SK-N-SH treated with all-trans-retinoic acid at 6 μM for 48 hours (cell line): Measurements from ENCODE around the gene HCAR1.
"Not testable (repeated sequence)": the region's sequence is repeated elsewhere in the genome, so short reads cannot be mapped to it uniquely, and the experiment has no call there.

ENCODE experiments used
- ARNTL ChIP-seq: fragments of 450-650 bp; formaldehyde crosslinking; IDR thresholded peaks from 2 replicates; pipeline ENCODE4 v1.5.0; 2020; ENCODE audit warnings: low read depth, mild to moderate bottlenecking, moderate library complexity, borderline replicate concordance
- BACH2 ChIP-seq: fragments of 250-450 bp; sonication (Bioruptor Pico); IDR thresholded peaks from 2 replicates; pipeline ENCODE4 v1.9.0; 2021; ENCODE audit warnings: mild to moderate bottlenecking, borderline replicate concordance
- CREB5 ChIP-seq: fragments of 250-450 bp; sonication (Bioruptor Pico); IDR thresholded peaks from 2 replicates; pipeline ENCODE4 v1.5.1; 2020; ENCODE audit warnings: low read depth, mild to moderate bottlenecking, moderate library complexity
- CSDC2 ChIP-seq: fragments of 250-450 bp; sonication (Bioruptor Pico); IDR thresholded peaks from 2 replicates; pipeline ENCODE4 v1.5.0; 2020; ENCODE audit warnings: mild to moderate bottlenecking, moderate library complexity
- PATZ1 ChIP-seq: fragments of 250-450 bp; sonication (Bioruptor Pico); IDR thresholded peaks from 2 replicates; pipeline ENCODE4 v1.8.0; 2020; ENCODE audit warnings: mild to moderate bottlenecking, moderate library complexity, borderline replicate concordance
- POU6F1 ChIP-seq: fragments of 250-450 bp; sonication (Bioruptor Pico); IDR thresholded peaks from 2 replicates; pipeline ENCODE4 v1.8.0; 2021; ENCODE audit warnings: low read depth, mild to moderate bottlenecking, moderate library complexity, borderline replicate concordance
- PPARA ChIP-seq: fragments of 250-450 bp; sonication (Bioruptor Pico); IDR thresholded peaks from 2 replicates; pipeline ENCODE4 v1.5.0; 2020; ENCODE audit warnings: mild to moderate bottlenecking, borderline replicate concordance
- RARB ChIP-seq: fragments of 250-450 bp; sonication (Bioruptor Pico); IDR thresholded peaks from 2 replicates; pipeline ENCODE4 v1.8.0; 2021; ENCODE audit warnings: mild to moderate bottlenecking, moderate library complexity
- SNAI2 ChIP-seq: fragments of 250-450 bp; sonication (Bioruptor Pico); IDR thresholded peaks from 2 replicates; pipeline ENCODE4 v1.5.0; 2020; ENCODE audit warnings: mild to moderate bottlenecking, moderate library complexity
- TCF4 ChIP-seq: fragments of 250-450 bp; sonication (Bioruptor Pico); IDR thresholded peaks from 2 replicates; pipeline ENCODE4 v1.8.0; 2021; ENCODE audit warnings: mild to moderate bottlenecking, moderate library complexity, borderline replicate concordance
- ZFP3 ChIP-seq: fragments of 250-450 bp; sonication (Bioruptor Pico); IDR thresholded peaks from 2 replicates; pipeline ENCODE4 v1.5.0; 2020; ENCODE audit warnings: mild to moderate bottlenecking, moderate library complexity
- ZFP30 ChIP-seq: fragments of 450-650 bp; formaldehyde crosslinking; IDR thresholded peaks from 2 replicates; pipeline ENCODE4 v1.5.0; 2022; ENCODE audit warnings: mild to moderate bottlenecking, moderate library complexity
- ZNF70 ChIP-seq: fragments of 450-650 bp; formaldehyde crosslinking; IDR thresholded peaks from 2 replicates; pipeline ENCODE4 v1.5.0; 2020; ENCODE audit warnings: mild to moderate bottlenecking, moderate library complexity
- ZNF8 ChIP-seq: fragments of 450-650 bp; formaldehyde crosslinking; IDR thresholded peaks from 2 replicates; pipeline ENCODE4 v1.5.0; 2020; ENCODE audit warnings: mild to moderate bottlenecking, moderate library complexity

- TF ChIP-seq RARB (CRISPR knock-in tag); ZNF70 (CRISPR knock-in tag); PATZ1 (CRISPR knock-in tag); CREB5 (CRISPR knock-in tag); ZFP30 (CRISPR knock-in tag); TCF4 (CRISPR knock-in tag); BACH2 (CRISPR knock-in tag); SNAI2; ARNTL (CRISPR knock-in tag); POU6F1; ZFP3 (CRISPR knock-in tag); PPARA (CRISPR knock-in tag); CSDC2 (CRISPR knock-in tag); ZNF8 (CRISPR knock-in tag): not testable (repeated sequence)
These were observed 49.7 kb downstream of the HCAR1 start for GRCh38 chr12:122680989-122681388.
